KMS-11 (cell line): ENCODE data around the gene FAM81A.

ENCODE experiments used
- H2AFZ ChIP-seq: fragments of 200-600 bp; sonication (generic); 2 replicates; pipeline ENCODE4 v1.6.1; 2016; ENCODE audit warnings: antibody characterized with exemption, mixed run types, low read depth
- H3K27ac ChIP-seq: fragments of 200-600 bp; sonication (generic); 2 replicates; pipeline ENCODE4 v1.6.1; 2016; ENCODE audit warnings: mild to moderate bottlenecking, mixed run types
- H3K27me3 ChIP-seq: fragments of 200-600 bp; sonication (generic); 2 replicates; pipeline ENCODE4 v1.6.1; 2017; ENCODE audit warnings: mild to moderate bottlenecking, low read depth, mixed run types, moderate library complexity; ENCODE audit not compliant: insufficient read depth
- H3K36me3 ChIP-seq: fragments of 200-600 bp; sonication (generic); 2 replicates; pipeline ENCODE4 v1.6.1; 2017; ENCODE audit warnings: mild to moderate bottlenecking, mixed run types; ENCODE audit not compliant: insufficient read depth
- H3K4me1 ChIP-seq: fragments of 200-600 bp; sonication (generic); 2 replicates; pipeline ENCODE4 v1.6.1; 2016; ENCODE audit warnings: mild to moderate bottlenecking, low read depth, mixed run types; ENCODE audit not compliant: poor library complexity, severe bottlenecking
- H3K4me2 ChIP-seq: fragments of 200-600 bp; sonication (generic); 2 replicates; pipeline ENCODE4 v1.7.0; 2016; ENCODE audit warnings: mild to moderate bottlenecking, mixed run types
- H3K4me3 ChIP-seq: fragments of 200-600 bp; sonication (generic); IDR thresholded peaks from 2 replicates; pipeline ENCODE4 v1.6.1; 2017; ENCODE audit warnings: low read depth, low read length, mixed read lengths; ENCODE audit not compliant: insufficient read depth
- H3K79me2 ChIP-seq: fragments of 200-600 bp; sonication (generic); 2 replicates; pipeline ENCODE4 v1.6.1; 2016; ENCODE audit warnings: low read depth, mixed run types; ENCODE audit not compliant: insufficient read depth
- H3K9ac ChIP-seq: fragments of 200-600 bp; sonication (generic); 2 replicates; pipeline ENCODE4 v1.6.1; 2016; ENCODE audit warnings: mild to moderate bottlenecking, mixed run types
- H4K20me1 ChIP-seq: fragments of 200-600 bp; sonication (generic); 2 replicates; pipeline ENCODE4 v1.6.1; 2016; ENCODE audit warnings: mild to moderate bottlenecking, mixed run types; ENCODE audit not compliant: insufficient read depth
- TF ChIP-seq, protein P1 (sequence below): fragments of 200-600 bp; sonication (generic); conservative IDR thresholded peaks from 2 replicates; pipeline ENCODE4 v1.6.1; 2017; ENCODE audit warnings: low read depth, mild to moderate bottlenecking, antibody characterized with exemption, low read length, moderate library complexity, mixed read lengths

The FAM81A gene

DNA sequence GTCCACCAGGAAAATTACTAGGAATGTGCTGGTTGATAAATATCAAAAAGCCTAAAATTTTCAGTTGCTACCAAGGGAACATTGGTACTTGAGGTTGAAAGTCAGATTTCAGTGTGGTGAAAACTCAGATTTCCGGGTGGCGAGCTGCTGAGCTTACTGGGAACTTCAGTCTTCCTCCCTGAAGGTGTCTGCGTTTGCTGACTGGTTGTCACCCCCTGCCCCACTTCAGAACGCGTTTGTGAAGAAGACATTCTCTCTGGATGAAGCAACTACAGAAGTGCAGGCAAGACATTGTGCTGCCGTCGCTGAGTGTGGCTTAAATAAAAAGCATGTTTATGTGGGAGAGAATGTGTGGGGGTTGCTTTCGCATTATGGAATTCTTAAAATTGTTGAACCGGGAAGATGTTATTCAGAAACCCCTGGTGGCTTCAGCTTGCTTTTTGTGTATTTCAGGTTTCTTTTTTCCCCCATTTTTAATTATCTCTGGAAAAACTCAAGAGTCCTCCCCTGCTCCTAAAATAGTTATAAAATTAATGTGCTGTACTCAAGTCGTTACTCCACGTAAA is 7.1 kb downstream of the FAM81A start:
- H3K9ac ChIP-seq: no peak overlapping the region
- no peaks in the 10 kb centered on the region for H3K27me3 ChIP-seq
- no peak overlapping the region for H3K4me3 ChIP-seq
- no peaks in the 10 kb centered on the region for H3K36me3 ChIP-seq
- TF ChIP-seq, protein P1, sequence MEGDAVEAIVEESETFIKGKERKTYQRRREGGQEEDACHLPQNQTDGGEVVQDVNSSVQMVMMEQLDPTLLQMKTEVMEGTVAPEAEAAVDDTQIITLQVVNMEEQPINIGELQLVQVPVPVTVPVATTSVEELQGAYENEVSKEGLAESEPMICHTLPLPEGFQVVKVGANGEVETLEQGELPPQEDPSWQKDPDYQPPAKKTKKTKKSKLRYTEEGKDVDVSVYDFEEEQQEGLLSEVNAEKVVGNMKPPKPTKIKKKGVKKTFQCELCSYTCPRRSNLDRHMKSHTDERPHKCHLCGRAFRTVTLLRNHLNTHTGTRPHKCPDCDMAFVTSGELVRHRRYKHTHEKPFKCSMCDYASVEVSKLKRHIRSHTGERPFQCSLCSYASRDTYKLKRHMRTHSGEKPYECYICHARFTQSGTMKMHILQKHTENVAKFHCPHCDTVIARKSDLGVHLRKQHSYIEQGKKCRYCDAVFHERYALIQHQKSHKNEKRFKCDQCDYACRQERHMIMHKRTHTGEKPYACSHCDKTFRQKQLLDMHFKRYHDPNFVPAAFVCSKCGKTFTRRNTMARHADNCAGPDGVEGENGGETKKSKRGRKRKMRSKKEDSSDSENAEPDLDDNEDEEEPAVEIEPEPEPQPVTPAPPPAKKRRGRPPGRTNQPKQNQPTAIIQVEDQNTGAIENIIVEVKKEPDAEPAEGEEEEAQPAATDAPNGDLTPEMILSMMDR: no peak
- no peaks in the 10 kb centered on the region for H3K4me1 ChIP-seq
- no peaks in the 10 kb centered on the region for H3K79me2 ChIP-seq
- H3K27ac ChIP-seq: no peak overlapping the region
- no peaks in the 10 kb centered on the region for H4K20me1 ChIP-seq
- no peak overlapping the region for H3K4me2 ChIP-seq
- H2AFZ ChIP-seq: no peak overlapping the region

DNA sequence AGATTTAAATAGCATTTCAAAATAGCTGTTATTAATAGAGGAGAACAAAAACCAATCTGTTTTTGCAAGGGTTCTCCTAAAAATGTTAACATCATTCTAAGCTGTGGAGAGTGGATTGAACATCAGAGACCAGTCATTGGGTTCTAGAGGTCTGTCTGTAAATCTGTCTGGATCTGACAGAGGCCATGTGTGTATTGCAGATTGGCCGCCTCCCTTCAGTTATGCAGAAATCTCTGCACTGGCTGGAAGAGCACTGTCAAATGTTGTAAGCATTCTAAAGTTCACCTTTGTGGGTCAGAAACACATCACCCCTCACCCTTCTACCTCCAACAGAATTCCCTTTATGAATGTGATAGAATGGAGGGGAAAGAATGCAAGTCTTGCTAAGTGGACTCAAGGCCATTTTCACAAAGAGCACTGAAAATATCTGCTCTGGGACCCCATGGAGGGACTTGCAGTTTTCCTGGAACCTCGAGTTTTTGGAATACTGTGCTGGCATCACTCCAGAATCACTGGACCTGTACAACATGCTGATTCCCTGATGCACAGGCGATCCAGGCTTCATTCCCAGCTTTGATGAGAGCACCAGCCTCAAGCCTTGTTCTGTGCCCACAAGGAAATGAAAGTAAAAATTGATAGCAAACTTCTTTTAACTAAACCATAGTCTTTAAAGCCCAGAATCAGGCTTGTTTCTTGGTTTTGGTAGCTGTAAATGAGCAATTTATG is 8.4 kb downstream of the FAM81A start:
- Histone ChIP-seq H4K20me1 (no peaks in the 10 kb centered on the region), H3K36me3 (no peaks in the 10 kb centered on the region), H3K9ac (no peak overlapping the region), H3K4me2 (no peak overlapping the region), H3K27ac (no peak overlapping the region), H3K79me2 (no peaks in the 10 kb centered on the region), H2AFZ (no peak overlapping the region), H3K4me1 (no peaks in the 10 kb centered on the region), H3K4me3 (no peak overlapping the region), H3K27me3 (no peaks in the 10 kb centered on the region)
- TF ChIP-seq, protein P1: no peak

DNA sequence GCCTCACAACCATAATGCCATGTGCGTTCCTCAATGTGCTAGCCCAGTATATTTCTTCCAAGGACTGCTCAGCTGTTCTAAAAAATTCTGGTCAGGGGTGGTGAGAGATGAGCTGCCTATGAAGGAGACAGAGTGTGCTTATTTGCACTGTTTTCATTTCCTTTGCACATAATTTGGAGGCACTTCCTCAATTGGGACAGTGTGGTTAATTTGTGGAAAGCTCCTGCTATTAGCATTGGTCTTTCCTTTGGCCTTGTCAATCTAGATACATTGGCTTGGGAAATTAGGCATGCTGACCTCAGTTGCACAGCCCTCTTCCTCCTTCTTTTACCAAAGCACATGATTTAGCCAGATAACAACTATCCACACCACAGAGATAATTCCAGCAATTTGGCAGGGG is 9.4 kb downstream of the FAM81A start:
- Histone ChIP-seq H3K36me3 (no peaks in the 10 kb centered on the region), H3K4me1 (no peaks in the 10 kb centered on the region), H4K20me1 (no peaks in the 10 kb centered on the region), H3K4me2 (no peak overlapping the region), H2AFZ (no peak overlapping the region), H3K9ac (no peak overlapping the region), H3K79me2 (no peaks in the 10 kb centered on the region), H3K27me3 (no peaks in the 10 kb centered on the region), H3K4me3 (no peak overlapping the region), H3K27ac (no peak overlapping the region)
- TF ChIP-seq, protein P1: no peak

DNA sequence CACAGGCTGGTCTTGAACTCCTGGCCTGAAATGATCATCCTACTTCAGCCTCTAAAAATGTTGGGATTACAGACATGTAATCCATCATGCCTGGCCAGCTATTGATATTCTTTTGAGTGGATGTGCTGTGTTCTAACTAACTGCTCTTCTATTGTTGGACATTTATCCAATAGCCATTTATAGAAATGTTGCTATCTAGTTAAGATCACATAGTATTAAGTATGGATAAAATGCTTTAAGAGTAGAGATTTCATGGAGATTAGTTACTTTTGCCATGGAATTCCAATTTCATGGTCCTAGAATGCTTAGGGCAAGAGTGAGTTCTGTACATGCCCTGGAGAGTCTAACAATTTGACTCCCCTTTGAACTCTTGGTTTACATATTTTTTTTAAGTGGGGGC is 10.9 kb downstream of the FAM81A start:
- H3K27ac ChIP-seq: no peak overlapping the region
- no peak overlapping the region for H3K4me3 ChIP-seq
- TF ChIP-seq, protein P1: no peak
- H2AFZ ChIP-seq: no peak overlapping the region
- H3K27me3 ChIP-seq: no peaks in the 10 kb centered on the region
- no peaks in the 10 kb centered on the region for H3K4me1 ChIP-seq
- no peak overlapping the region for H3K4me2 ChIP-seq
- no peaks in the 10 kb centered on the region for H3K79me2 ChIP-seq
- no peaks in the 10 kb centered on the region for H3K36me3 ChIP-seq
- no peaks in the 10 kb centered on the region for H4K20me1 ChIP-seq
- H3K9ac ChIP-seq: no peak overlapping the region
